Fibroblast of skin of right quadriceps (primary cell): ENCODE measurements around the gene SIVA1.
A peak's percentile ranks its signal among the peaks of the same experiment; 100 is the strongest.

Experiments
- DNase-seq: peaks from one replicate; pipeline ENCODE4 v3.0.0-alpha.2; 2013

SIVA1 gene

DNA sequence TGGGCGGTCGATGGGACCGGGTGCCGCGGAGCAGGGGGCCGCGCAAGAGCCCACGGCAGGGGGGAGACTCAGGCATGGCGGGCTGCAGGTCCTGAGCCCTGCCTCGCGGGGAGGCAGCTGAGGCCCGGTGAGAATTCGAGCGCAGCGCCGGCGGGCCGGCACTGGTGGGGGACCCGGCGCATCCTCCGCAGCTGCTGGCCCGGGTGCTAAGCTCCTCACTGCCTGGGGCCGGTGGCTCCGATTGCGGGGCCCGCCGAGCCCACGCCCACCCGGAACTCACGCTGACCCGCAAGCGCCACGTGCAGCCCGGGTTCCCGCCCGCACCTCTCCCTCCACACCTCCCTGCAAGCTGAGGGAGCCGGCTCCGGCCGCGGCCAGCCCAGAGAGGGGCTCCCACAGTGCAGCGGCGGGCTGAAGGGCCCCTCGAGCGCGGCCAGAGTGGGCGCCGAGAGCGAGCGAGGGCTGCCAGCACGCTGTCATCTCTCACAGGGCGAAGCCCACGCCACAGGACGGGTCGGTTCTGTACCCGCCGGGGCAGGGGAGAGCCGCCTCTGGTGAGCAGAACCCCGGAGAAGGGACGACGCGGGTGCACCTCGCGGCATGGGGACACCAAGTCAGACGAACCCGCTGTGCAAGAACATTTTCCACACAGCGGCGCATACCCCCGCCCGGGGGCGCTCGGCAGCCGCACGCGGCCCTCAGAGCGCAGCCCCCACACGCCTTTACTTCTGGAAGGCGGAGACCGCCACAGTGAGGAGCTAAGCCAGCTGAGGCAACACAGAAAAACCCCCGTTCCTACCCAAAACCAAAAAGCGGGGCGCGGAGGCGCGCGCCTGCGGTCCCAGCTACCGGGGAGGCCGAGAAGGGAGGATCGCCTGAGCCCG, 1.2 kb upstream of the SIVA1 start:
- no peak for DNase-seq

- DNase-seq: no peak
These were observed 568 bp upstream of the SIVA1 start for GRCh38 chr14:104752423-104752734.

DNA sequence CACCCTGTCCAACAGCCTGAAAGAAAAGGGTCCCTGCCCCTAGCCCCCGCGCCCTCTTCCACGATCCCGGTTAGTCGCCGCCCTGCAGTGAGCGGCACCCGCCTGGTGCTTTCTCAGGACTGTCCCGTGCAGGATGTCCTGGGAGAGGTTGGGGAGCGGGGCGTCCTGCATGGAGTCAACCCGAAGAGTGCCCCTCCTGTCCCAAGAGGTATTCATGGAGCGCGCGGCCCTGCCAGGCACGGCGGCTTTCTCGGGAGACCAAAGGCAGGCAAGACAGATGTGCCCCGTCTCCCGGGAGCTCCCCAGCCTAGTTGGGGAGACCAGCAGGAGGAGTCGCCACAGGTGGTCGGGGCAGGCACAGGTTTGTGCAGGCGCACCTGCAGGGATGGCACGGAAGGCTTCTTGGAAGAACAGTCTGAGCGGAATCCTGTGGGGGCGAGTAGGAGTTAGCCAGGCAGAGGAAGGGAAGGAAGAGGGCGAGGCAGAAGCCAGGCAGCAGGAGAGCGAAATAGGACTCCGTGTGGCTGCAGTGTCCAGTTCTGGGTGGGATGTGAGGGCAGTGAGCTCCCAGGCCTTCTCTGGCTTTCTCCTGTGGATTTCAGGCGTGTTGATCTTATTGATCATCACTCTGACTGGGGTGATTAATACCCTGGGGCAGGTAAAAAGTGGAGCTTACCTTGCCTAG, 723 bp downstream of the SIVA1 start:
- no peak for DNase-seq

DNA sequence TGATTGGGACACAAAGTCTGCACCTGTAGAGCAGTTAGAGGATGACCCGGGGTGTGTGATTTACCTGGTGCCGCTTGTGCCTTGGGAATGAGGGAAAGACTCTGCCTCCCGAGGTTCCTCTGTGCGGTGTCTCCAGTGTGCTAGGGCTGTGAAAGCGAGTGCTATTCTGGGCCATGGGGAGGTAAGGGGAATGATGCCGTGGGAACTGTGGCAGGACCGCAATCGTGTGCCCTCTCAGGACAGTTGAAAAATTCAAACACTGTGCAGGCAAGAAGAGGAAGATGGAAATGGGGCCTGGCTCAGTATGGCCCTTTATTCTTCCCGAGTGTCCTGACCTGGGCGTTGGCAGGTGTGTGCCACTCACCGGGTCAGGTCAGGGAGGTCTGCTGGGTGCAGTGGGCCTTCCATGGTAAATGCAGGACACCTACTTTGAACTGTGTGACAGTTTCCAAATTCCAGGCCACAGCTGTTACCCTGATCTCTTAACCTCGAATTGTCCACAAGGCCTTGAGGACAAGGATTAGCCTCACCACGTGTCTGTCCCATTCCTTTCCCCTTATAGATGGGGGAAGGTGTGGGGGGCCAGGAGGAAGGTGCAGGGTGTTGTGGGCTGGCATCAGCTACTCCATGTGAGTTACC, 1.4 kb downstream of the SIVA1 start:
- no peak for DNase-seq

GRCh38 chr14:104755621-104756020, 2.7 kb downstream of the SIVA1 start:
- no peak for DNase-seq

GRCh38 chr14:104756477-104757237, 3.7 kb downstream of the SIVA1 start:
- DNase-seq: no peak

DNA sequence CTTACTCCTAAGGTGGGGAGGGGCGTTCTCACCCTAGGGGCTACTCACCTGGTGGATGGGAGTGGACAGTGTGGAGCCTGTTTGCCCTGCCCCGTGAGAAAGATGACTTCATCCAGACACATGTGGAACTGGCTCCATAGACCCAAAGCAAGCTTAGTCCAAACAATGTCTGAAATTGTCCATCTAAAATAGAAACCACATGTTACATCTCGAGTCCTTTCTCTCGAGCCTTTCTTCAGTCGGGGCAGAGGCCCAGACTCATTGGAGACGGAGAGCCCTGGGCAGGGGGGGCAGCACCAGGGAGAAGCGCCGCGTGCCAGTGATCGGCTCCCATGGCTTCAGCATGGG, 4.3 kb downstream of the SIVA1 start:
- no peak for DNase-seq

- no peak for DNase-seq
These were observed 4.9 kb downstream of the SIVA1 start for GRCh38 chr14:104757681-104758392.

DNA sequence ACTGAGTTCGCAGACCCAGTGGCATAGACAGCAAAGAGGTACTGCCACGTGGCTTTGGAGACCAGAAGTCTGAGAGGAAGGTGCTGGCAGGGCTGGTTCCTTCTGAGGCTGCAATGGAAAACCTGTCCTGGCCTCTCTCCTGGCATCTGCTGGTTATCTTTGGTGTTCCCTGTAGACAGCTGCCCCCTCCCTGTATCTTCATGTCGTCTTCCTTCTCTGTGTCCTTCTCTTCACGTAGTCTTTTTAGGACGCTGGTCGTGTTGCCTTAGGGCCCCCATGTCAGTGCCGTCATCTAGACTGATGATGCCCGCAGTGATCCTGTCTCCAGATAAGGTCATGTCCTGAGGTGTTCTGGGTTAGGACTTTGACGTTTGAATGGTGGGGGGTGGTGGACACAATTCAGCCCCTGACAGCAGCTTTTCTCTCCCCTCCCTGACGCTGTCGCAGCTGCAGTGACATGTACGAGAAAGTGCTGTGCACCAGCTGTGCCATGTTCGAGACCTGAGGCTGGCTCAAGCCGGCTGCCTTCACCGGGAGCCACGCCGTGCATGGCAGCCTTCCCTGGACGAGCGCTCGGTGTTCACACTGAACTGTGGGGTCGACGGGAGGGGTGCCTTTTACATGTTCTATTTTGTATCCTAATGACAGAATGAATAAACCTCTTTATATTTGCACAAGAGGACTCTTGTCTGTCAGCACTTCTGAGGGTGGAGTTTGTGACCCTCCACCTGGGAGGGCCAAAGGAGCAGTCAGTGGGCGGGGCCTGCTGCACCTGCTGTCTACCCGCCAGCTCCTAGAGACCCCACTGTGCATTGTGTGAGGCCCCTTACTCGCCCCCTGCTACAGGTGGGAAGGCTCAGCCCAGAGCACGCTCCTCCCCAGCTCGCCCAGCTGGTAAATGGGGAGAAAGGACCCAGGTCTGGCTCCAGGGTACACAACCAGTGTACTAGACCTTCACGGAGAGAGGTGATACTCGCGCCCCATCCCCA, 6.3 kb downstream of the SIVA1 start:
- DNase-seq: no peak

GRCh38 chr14:104765517-104765916, 12.6 kb downstream of the SIVA1 start:
- no peak for DNase-seq

DNA sequence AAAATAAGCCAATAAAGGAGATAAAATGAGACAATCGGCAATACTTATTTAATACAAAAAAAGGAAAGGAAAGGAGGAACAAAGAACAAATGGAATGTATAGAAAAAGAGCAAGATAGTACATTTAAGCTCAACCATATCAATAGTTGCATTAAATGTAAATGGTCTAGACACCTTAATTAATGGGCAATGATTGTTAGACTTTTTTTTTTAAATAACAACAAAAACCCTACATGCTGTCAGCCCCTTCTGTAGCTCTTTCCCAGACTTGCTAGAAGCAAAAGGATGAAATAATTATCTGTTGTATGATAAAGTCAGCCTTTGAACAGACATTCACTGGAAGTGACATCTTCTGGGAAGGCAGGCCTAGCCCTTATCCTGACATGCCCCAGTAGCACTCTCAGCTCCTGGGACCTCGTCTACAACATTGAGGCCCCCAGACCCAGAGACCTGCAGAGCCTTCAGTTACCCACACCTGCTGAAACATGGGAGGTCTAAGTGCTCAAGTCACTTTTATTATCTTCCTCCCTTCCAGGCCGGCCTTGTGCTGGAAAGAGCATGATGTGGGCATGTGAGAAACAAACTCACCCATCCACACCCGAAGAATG, 13.4 kb downstream of the SIVA1 start:
- DNase-seq: no peak

DNA sequence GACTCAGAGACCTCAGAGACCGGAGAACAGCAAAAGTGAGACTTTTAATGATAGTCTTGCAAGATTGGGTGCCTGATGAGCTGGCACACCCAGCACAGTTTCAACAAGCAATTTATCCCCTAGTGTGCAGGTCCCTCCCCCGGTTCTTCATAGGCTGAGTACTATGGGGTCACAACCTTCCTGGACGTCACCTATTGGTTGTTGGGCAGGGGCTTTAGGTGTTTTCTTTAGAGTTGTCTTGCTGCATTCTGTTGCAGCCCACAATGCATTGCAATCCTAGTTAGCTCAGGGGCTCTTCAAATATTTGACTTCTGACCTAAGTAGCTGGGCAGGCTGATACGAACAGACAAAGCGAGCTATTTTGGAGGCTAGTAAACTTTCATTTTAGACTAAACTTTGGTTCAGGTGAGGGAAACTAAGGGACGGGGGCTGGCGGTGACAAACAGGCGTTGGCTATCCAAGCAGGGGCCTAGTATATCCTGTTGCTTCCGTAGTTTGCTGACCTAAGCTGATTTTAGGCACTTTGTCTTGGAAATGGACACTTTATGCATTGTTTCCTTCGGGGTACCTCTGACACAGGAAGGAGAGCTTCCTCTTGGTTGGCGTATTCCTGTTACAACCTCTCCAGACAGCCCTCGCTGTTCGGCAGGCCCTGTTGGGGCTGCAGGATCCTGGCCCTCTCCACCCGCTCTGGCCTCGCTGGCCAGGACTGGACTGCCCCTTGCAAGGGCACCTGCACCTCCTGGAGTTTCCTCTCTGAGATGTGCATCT, 14.1 kb downstream of the SIVA1 start:
- DNase-seq: no peak

- no peak for DNase-seq
These were observed 14.6 kb downstream of the SIVA1 start for GRCh38 chr14:104767634-104767918.

DNA sequence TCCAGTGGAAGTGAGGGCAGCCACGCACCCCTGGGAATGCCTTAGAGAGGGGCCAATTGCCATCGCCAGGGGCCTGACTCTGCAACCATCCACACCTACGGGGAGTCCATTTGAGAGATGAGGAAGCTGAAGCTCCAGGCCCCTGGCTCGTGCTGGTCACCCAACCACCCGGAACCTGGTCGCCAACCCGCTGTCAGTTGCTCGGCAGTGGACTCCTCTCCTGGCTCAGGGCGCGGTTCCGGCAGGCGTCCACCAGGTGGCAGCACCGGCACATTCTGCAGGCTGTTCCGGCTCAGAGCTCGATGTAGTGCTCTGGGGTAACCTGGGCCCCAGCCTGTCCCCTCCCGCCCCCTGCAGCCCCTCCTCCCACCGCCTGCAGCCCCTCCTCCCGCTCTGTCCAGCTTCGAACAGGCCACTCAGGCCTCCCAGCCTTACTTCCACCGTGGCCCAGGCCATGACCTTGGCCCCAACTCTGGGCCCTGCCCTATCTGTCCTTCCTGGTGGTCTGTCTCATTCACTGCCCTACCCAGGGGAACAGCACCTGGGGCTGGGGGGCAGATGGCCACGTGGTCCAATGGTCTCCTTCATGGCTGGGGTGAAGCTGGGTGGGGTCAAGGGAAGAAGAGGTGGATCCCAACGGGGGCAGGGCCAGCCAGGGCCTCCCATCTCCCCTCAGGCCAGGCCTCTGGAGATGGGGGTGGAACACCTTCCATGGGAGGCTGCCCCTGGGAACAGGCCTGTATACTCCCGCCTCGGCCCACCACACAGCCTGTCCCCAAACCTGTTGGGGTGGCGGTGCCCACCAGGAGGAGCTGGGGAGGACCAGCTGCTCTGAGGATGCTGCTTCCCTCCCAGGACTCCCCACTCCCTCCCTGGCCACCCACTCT, 15.7 kb downstream of the SIVA1 start:
- DNase-seq: peak; percentile 73

DNA sequence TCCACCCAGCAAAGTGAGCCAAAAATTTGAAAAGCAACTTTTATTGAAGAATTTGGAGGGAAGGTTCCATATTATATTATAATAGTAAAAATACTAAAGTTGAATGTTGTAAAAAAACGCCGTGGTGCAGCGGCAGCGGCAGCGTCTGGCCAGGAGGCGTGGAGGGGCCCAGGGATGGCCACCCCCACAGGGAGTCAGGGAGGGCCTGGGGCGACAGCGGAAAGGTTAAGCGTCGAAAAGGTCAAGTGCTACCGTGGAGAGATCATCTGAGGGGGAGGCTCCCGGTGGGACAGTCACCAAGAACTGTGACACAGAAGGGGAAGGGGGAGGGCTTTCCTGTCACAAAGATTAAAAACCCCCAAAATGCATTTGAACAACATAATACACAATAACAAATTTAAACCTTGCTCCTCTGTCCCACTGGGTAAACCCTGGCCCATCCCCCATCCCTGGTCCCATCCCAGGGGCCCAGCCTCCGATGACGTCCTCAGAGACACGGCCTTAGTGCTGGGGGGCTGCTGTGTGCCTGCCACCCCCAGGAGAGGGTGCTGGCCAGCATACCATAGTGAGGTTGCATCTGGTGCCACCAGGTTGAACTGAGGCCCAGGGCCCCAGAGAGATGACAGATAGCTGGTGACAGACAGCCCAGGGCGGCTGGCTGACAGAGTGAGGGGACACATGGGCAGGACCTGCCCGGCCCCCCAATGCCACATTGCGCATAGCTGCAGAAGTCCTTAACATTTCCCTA, 16.6 kb downstream of the SIVA1 start:
- DNase-seq: no peak

DNA sequence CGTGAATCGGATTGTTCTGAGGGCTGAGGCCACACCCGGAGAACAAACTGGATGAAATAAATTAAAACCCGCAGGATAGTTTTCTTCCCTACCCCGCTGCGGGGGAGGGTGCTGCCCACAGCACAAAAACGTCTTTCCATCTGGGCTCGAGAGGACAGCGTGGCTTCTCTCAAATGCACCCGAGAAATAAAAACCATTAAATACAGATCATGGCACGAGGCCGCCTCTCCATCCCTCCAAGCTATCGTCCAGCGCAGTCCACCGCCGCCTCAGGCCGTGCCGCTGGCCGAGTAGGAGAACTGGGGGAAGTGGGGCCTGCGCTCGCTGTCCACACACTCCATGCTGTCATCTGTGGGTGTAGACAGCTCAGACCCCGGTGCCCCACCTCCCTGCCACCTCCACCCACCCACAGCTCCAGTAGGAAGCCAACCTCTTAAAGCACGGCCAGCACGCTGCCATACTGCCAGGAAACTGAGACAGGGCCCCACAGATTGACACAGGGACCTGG, 17.2 kb downstream of the SIVA1 start:
- no peak for DNase-seq

DNA sequence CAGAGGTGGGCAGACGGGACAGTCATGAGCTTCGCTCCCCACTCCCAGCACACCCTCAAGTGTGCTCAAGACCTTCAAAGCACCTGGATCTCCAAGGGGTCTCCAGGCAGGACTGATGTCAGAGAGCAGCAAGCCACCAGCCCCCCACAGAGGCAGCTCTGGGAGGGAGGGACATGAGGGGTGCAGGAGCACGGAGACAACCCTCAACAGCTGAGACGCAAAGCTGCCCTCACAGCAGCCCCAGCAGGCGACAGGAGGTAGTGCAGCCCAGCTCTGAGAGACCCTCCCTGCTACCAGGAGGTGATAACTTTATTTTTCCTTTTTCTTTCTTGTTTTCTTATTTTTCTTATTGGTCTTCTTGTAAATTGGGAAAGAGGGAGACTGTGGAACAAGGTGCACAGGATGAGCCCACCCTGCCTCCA, 17.9 kb downstream of the SIVA1 start:
- DNase-seq: no peak

- DNase-seq: no peak
These were observed 18.4 kb downstream of the SIVA1 start for GRCh38 chr14:104771374-104771773.
